HuH-7.5 (cell line): Measurements from ENCODE around the gene PRPF38B.
"Not testable (repeated sequence)": the region's sequence is repeated elsewhere in the genome, so short reads cannot be mapped to it uniquely, and the experiment has no call there.

Source experiments
- DNase-seq: peaks from one replicate; pipeline ENCODE4 v3.0.0; 2011; ENCODE audit warnings: low spot score

PRPF38B gene

DNA sequence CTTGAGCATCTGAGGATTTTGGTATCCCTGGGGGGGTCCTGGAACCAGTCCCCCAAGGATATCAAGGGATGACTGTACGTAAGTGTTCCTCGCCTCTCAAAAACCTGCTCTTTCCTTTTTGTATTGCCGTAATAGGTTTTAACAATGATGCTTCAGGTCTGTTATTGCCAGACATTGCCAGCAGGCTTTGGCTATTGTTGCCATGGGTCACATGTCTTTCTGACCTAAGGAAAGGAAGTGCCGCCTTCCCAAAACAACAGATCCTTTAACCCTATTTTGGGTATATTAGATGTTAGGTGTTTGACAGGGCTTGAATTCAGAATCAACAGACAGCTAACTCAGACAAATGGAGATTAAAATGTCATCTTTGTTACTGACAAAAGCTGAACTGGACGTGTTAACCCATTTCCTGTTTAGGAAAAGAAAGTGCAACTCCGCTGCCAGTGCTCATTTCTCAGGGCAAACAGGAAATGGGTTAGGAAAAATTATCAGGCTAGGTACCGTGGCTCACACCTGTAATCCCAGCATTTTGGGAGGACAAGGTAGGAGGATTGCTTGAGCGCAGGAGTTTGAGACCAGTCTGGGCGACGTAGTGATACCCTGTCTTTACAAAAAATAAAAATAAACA, 12.4 kb upstream of the PRPF38B start:
- DNase-seq: no peak

DNA sequence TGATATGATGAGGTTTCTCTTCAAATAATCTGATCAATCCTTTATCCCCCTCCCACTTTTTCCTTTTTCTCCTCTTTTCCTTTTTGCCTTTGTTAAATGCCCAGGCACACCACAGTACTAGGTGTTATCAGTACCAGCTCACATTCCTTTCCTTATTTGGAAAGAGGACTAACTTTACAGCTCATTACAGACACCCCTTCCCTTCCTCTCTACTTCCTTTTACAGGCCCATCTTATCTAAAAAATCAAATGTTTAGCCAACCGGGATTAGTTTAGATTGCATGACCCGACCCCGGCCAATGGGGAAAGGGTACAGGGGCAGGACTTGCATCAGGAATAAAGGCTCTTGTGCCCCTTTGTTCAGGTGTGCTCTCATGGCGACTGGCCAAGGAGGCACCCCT, 10.4 kb upstream of the PRPF38B start:
- DNase-seq: not testable (repeated sequence)

GRCh38 chr1:108685529-108685928, 6.6 kb upstream of the PRPF38B start:
- DNase-seq: no peak

DNA sequence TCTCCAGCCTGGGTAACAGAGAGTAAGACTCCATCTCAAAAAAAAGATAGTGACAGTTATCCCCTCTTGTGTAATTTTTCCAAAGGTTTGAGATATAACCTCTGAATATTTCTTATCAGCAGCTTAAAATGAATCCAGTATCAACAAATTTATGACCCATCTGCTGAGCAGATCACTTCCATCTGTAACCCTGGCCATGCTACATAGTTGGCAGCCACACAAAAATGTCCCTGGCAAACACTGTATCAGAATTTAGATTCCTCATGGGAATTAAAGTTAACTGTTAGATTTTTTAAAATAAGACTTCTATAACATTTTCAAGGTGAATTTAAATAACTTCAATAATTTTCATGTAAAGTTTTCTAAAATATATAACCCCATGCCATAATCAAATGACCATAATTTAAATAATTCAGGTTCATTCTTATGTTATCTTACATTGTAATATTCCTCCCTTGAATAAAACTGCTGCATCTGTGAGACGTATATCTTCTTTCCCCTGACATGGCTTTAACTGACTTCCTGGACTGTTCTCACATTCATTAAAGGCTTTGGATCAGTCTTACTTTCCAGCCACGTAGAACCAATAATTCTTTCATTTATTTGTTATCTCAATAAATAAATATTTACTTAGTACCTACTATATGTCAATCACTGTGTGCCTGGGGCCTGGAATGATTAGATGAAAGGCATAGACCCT, 5.3 kb upstream of the PRPF38B start:
- DNase-seq: no peak

GRCh38 chr1:108691128-108691941, 775 bp upstream of the PRPF38B start:
- DNase-seq: no peak

- peak; percentile 38 for DNase-seq
Measured at GRCh38 chr1:108692724-108693655, 880 bp downstream of the PRPF38B start.

GRCh38 chr1:108695535-108695934, 3.4 kb downstream of the PRPF38B start:
- no peak for DNase-seq

DNA sequence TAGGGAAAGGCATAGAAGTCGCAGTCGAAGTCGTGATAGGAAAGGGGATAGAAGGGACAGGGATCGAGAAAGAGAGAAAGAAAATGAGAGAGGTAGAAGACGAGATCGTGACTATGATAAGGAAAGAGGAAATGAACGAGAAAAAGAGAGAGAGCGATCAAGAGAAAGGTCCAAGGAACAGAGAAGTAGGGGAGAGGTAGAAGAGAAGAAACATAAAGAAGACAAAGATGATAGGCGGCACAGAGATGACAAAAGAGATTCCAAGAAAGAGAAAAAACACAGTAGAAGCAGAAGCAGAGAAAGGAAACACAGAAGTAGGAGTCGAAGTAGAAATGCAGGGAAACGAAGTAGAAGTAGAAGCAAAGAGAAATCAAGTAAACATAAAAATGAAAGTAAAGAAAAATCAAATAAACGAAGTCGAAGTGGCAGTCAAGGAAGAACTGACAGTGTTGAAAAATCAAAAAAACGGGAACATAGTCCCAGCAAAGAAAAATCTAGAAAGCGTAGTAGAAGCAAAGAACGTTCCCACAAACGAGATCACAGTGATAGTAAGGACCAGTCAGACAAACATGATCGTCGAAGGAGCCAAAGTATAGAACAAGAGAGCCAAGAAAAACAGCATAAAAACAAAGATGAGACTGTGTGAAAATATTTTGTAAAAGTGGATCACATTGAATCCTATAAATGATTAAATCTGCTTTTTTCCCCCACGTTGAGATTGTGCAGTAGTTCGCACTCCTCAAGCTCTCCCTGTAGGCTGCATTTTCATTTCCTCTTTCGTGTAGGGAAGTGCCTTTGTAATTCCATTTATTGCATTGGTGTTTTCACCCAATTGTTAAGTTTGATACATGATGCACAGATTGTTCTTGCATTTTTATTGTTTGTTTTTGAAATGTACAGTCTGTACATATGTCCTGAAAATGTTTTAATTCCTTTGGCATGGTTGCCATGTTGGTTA, 7.5 kb downstream of the PRPF38B start:
- no peak for DNase-seq

GRCh38 chr1:108701176-108701849, 9.2 kb downstream of the PRPF38B start:
- no peak for DNase-seq

DNA sequence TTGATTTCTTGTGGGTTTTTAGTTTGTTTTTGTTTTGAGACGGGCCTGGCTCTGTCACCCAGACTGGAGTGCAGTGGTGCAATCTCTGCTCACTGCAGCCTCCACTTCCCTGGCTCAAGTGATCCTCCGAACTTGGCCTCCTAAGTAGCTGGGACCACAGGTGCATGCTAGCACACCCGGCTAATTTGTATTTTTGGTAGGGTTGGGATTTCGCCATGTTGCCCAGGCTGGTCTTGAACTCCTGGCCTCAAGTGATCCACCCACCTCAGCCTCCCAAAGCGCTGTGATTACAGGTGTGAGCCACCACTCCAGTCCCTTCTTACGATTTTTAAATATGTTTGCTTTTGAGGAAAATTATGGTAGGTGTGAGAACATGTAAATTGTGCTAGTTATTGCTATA, 10.0 kb downstream of the PRPF38B start:
- DNase-seq: not testable (repeated sequence)

- no peak for DNase-seq
Measured at GRCh38 chr1:108703939-108704338, 11.8 kb downstream of the PRPF38B start.

DNA sequence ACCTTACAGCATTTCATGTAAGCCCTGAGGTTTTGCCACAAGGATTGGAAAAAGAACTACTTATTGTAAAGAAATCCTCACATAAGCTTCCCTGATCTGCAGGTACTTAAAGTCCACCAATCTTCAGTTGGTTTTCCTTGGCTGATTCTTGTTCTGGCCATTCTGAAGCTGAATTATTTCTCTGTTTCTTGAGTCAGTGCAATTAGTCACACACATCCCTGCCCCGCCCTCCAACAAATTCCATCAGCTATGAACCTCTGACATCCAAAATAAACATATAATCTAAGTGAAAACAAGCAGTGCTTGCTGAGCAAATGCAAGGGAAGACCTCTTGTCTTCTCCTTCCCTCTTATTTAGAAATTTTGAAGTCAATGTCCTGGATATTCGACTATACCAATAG, 12.4 kb downstream of the PRPF38B start:
- no peak for DNase-seq

DNA sequence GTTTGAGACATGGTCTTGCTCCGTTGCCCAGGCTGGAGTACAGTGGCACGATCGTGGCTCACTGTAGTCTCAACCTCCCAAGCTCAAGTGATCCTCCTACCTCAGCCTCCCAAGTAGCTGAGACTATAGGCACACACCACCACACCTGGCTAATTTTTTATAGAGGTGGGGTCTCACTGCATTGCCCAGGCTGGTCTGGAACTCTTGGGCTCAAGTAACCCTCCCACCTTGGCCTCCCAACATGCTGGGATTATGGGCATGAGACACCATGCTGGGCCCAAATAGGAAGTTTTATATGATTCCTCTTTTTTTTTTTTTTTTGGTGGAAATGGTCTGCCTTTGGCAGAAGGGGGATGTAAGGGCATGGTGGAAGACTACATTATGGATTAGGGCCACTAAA, 14.5 kb downstream of the PRPF38B start:
- no peak for DNase-seq

- DNase-seq: no peak
Measured at GRCh38 chr1:108708691-108709660, 16.9 kb downstream of the PRPF38B start.

DNA sequence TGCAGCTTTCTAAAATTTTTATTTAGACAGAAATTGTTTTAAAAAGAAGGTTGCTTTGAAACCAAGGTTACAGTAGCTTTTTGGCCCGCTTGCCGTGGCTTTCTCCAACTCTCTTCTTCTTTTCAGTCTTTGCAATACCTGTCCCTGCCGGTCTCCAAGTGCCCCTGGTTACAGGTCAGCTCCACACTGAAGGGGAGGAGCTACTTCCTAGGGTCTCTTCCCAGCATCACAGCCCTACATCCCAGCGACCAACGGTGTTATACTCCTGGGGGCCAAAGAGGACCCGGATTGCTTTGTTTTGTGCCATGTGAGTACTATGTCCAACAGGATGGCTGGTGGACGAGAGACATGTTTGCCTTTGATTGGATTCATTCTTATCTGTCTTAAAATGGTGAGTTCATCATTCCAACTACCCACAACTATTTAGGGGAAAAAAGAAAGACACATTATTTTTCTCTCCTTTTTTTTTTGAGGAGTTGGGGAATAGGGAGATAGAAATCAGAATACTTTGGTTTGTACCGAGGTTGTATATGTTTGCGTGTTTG, 20.6 kb downstream of the PRPF38B start, which contains the start of gene FNDC7:
Gene FNDC7, plus strand, starts transcription at position 303 of the 545 bp plus-strand sequence. Its CDS starts 26 bp downstream, at position 329.
- no peak for DNase-seq

GRCh38 chr1:108715932-108716331, 23.8 kb downstream of the PRPF38B start:
- DNase-seq: no peak

GRCh38 chr1:108716437-108717230, 24.5 kb downstream of the PRPF38B start:
- DNase-seq: no peak
